HG03159 (cell line): ENCODE data around the gene MEF2D.

Experiments used
- ATAC-seq: cut with Tn5 transposase; IDR thresholded peaks from one replicate; pipeline ENCODE4 v1.9.1; 2021; ENCODE audit warnings: mild to moderate bottlenecking, moderate library complexity; ENCODE audit not compliant: unreplicated experiment

Gene MEF2D

GRCh38 chr1:156502391-156502893, 1.9 kb upstream of the MEF2D start:
- no peak for ATAC-seq

- peak; percentile 43 for ATAC-seq
Measured at GRCh38 chr1:156500793-156501506, 375 bp upstream of the MEF2D start.

GRCh38 chr1:156499842-156500542, 583 bp downstream of the MEF2D start:
- ATAC-seq: peak; percentile 11

GRCh38 chr1:156499194-156499841, 1.3 kb downstream of the MEF2D start:
- no peak for ATAC-seq

GRCh38 chr1:156498432-156499193, 2.0 kb downstream of the MEF2D start:
- ATAC-seq: no peak

GRCh38 chr1:156497743-156498431, 2.7 kb downstream of the MEF2D start:
- ATAC-seq: no peak

GRCh38 chr1:156497078-156497742, 3.4 kb downstream of the MEF2D start:
- no peak for ATAC-seq

- no peak for ATAC-seq
Measured at GRCh38 chr1:156496211-156496761, 4.3 kb downstream of the MEF2D start.

GRCh38 chr1:156495401-156496140, 5.0 kb downstream of the MEF2D start:
- no peak for ATAC-seq

- ATAC-seq: no peak
Measured at GRCh38 chr1:156494309-156494895, 6.2 kb downstream of the MEF2D start.

- no peak for ATAC-seq
Measured at GRCh38 chr1:156493742-156494141, 6.8 kb downstream of the MEF2D start.

- ATAC-seq: no peak
Measured at GRCh38 chr1:156493154-156493631, 7.4 kb downstream of the MEF2D start.

- no peak for ATAC-seq
Measured at GRCh38 chr1:156492591-156493080, 7.9 kb downstream of the MEF2D start.

- ATAC-seq: no peak
Measured at GRCh38 chr1:156492013-156492590, 8.5 kb downstream of the MEF2D start.

GRCh38 chr1:156491151-156491949, 9.2 kb downstream of the MEF2D start:
- ATAC-seq: no peak

GRCh38 chr1:156490401-156491032, 10.1 kb downstream of the MEF2D start:
- no peak for ATAC-seq

- ATAC-seq: no peak
Measured at GRCh38 chr1:156489935-156490293, 10.7 kb downstream of the MEF2D start.
